Parathyroid adenoma (tissue), 2 donors: ENCODE results near the gene SPG7.

Experiments used
- H2AFZ ChIP-seq: fragments of 300-600 bp; sonication (generic); one replicate; pipeline ENCODE4 v1.7.0; 2017; ENCODE audit warnings: antibody characterized with exemption, mild to moderate bottlenecking
- H3K27ac ChIP-seq: fragments of 300-600 bp; sonication (generic); one replicate; pipeline ENCODE4 v1.7.0; 2017
- H3K27me3 ChIP-seq: fragments of 300-600 bp; sonication (generic); one replicate; pipeline ENCODE4 v1.7.0; 2017; ENCODE audit warnings: low read length; ENCODE audit not compliant: control insufficient read depth, insufficient read depth
- H3K36me3 ChIP-seq: fragments of 300-600 bp; sonication (generic); one replicate; pipeline ENCODE4 v1.7.0; 2017; ENCODE audit warnings: low read length; ENCODE audit not compliant: control insufficient read depth, insufficient read depth
- H3K4me1 ChIP-seq: fragments of 300-600 bp; sonication (generic); one replicate; pipeline ENCODE4 v1.7.0; 2017; ENCODE audit warnings: control low read depth
- H3K4me2 ChIP-seq: fragments of 300-600 bp; sonication (generic); one replicate; pipeline ENCODE4 v1.7.0; 2017; ENCODE audit warnings: low read length
- H3K4me3 ChIP-seq: fragments of 300-600 bp; sonication (generic); one replicate; pipeline ENCODE4 v1.7.0; 2017; ENCODE audit warnings: low read depth, low read length
- H3K79me2 ChIP-seq: fragments of 300-600 bp; sonication (generic); one replicate; pipeline ENCODE4 v1.7.0; 2017; ENCODE audit warnings: control low read depth
- H3K9ac ChIP-seq: fragments of 300-600 bp; sonication (generic); one replicate; pipeline ENCODE4 v1.7.0; 2017; ENCODE audit warnings: mild to moderate bottlenecking
- H3K9me3 ChIP-seq: fragments of 300-600 bp; sonication (generic); one replicate; pipeline ENCODE4 v1.7.0; 2017; ENCODE audit warnings: low read length; ENCODE audit not compliant: control insufficient read depth
- CTCF ChIP-seq: fragments of 300-600 bp; sonication (generic); IDR thresholded peaks from one replicate; pipeline ENCODE4 v1.7.0; 2017; ENCODE audit warnings: antibody characterized with exemption, mild to moderate bottlenecking
- donor health status: primary hyperparathyroidism.

The SPG7 gene

GRCh38 chr16:89554343-89554742 lies 46.1 kb downstream of the SPG7 start:
- H3K36me3 ChIP-seq, result no peaks in the 10 kb centered on the region

GRCh38 chr16:89555265-89555664 lies 47.1 kb downstream of the SPG7 start:
- H3K79me2 ChIP-seq, result no peaks in the 10 kb centered on the region
- H3K9me3 ChIP-seq, result no peaks in the 10 kb centered on the region
- no peak overlapping the region for H3K27ac ChIP-seq
- H3K9ac ChIP-seq, result no peak overlapping the region
- no peak for TF ChIP-seq CTCF
- no peak overlapping the region for H3K4me2 ChIP-seq
- H3K4me3 ChIP-seq, result no peak overlapping the region
- H2AFZ ChIP-seq, result no peak overlapping the region
- H3K36me3 ChIP-seq, result no peaks in the 10 kb centered on the region
- H3K27me3 ChIP-seq, result no peaks in the 10 kb centered on the region
- peaks cover 4% of the 10 kb centered on the region for H3K4me1 ChIP-seq

More at GRCh38 chr16:89554343-89554742, 46.1 kb downstream of the SPG7 start:
- H2AFZ ChIP-seq, result no peak overlapping the region
- no peak overlapping the region for H3K27ac ChIP-seq
- no peaks in the 10 kb centered on the region for H3K27me3 ChIP-seq
- H3K9me3 ChIP-seq, result no peaks in the 10 kb centered on the region
- H3K4me1 ChIP-seq, result no peaks in the 10 kb centered on the region
- no peak overlapping the region for H3K9ac ChIP-seq
- H3K79me2 ChIP-seq, result no peaks in the 10 kb centered on the region
- no peak overlapping the region for H3K4me2 ChIP-seq
- H3K4me3 ChIP-seq, result no peak overlapping the region
- no peak for TF ChIP-seq CTCF

- no peaks in the 10 kb centered on the region for H3K36me3 ChIP-seq
Measured at GRCh38 chr16:89555780-89556179, 47.6 kb downstream of the SPG7 start.

GRCh38 chr16:89556750-89557689 lies 48.8 kb downstream of the SPG7 start:
- no peak overlapping the region for H3K9ac ChIP-seq
- no peak overlapping the region for H3K4me2 ChIP-seq
- peak; percentile 47 for TF ChIP-seq CTCF
- H3K36me3 ChIP-seq, result no peaks in the 10 kb centered on the region
- peaks cover 4% of the 10 kb centered on the region for H3K4me1 ChIP-seq
- no peak overlapping the region for H3K4me3 ChIP-seq
- H2AFZ ChIP-seq, result no peak overlapping the region
- no peaks in the 10 kb centered on the region for H3K9me3 ChIP-seq
- no peaks in the 10 kb centered on the region for H3K79me2 ChIP-seq
- no peaks in the 10 kb centered on the region for H3K27me3 ChIP-seq
- H3K27ac ChIP-seq, result no peak overlapping the region

More at GRCh38 chr16:89555780-89556179, 47.6 kb downstream of the SPG7 start:
- Histone ChIP-seq H3K27ac (no peak overlapping the region), H3K79me2 (no peaks in the 10 kb centered on the region), H3K27me3 (no peaks in the 10 kb centered on the region), H3K4me2 (no peak overlapping the region), H3K4me1 (peaks cover 4% of the 10 kb centered on the region), H3K4me3 (no peak overlapping the region), H2AFZ (no peak overlapping the region), H3K9ac (no peak overlapping the region), H3K9me3 (no peaks in the 10 kb centered on the region)
- TF ChIP-seq CTCF, result no peak
